Gastrocnemius medialis (tissue), 4 donors: Measurements from ENCODE around the gene KIF12.
"Not testable (repeated sequence)": the region's sequence is repeated elsewhere in the genome, so short reads cannot be mapped to it uniquely, and the experiment has no call there.

Experiments
- CTCF ChIP-seq, 5 experiments: fragments of 450-650 bp in 3 of 5; fragments of 200-600 bp in 2 of 5; sonication (generic) in 2 of 5; IDR thresholded peaks in 4 of 5; conservative IDR thresholded peaks in 1 of 5; 1 replicate in 4 of 5; 2 replicates in 1 of 5; pipeline ENCODE4 v1.5.1; 2016 to 2019; ENCODE audit warnings: antibody characterized with exemption in 5 of 5, mild to moderate bottlenecking in 3 of 5, moderate library complexity in 3 of 5
- POLR2A ChIP-seq, 2 donors: fragments of 450-650 bp; IDR thresholded peaks; one replicate each; pipeline ENCODE4 v1.6.1; 2017; ENCODE audit warnings: antibody characterized with exemption in 2 of 2, mild to moderate bottlenecking in 2 of 2, moderate library complexity in 2 of 2

GRCh38 chr9:114082763-114083412, 16.2 kb downstream of the KIF12 start:
- TF ChIP-seq CTCF (IDR thresholded peaks at IDR 0.05 in 4 of 5, conservative IDR thresholded peaks at IDR 0.05 in 1 of 5) = peak in 1 of 5 experiments; percentile 5
- TF ChIP-seq POLR2A (IDR thresholded peaks at IDR 0.05) = not testable (repeated sequence)
